Prostate gland (tissue), 2 donors: ENCODE data around the gene COP1. TPM values are rescaled to one million over a fixed set of nuclear protein-coding genes. Genes with fewer than 3 reads are reported as not detected.
"Not testable (repeated sequence)": the region's sequence is repeated elsewhere in the genome, so short reads cannot be mapped to it uniquely, and the experiment has no call there.

Source experiments
- DNase-seq: peaks from one replicate; pipeline ENCODE4 v3.0.0-alpha.2; 2019; ENCODE audit warnings: low spot score
- H3K27ac ChIP-seq, 2 donors: fragments of 200-600 bp; sonication (generic); 2 replicates each; pipeline ENCODE4 v1.5.1; 2017 to 2019
- H3K27me3 ChIP-seq: fragments of 200-600 bp; sonication (generic); replicated peaks from 2 replicates; pipeline ENCODE4 v1.5.1; 2019; ENCODE audit not compliant: insufficient read depth
- H3K36me3 ChIP-seq, 2 donors: fragments of 200-600 bp; sonication (generic); 1 replicate in 1 of 2; 2 replicates in 1 of 2; pipeline versions ENCODE4 v1.5.1 to v1.8.1; 2017 to 2019
- H3K4me1 ChIP-seq: fragments of 200-600 bp; sonication (generic); replicated peaks from 2 replicates; pipeline ENCODE4 v1.5.1; 2019
- H3K4me3 ChIP-seq, 2 donors: fragments of 200-600 bp; sonication (generic); 2 replicates each; pipeline ENCODE4 v1.5.1; 2017 to 2019
- H3K9me3 ChIP-seq: fragments of 200-600 bp; sonication (generic); 2 replicates; pipeline ENCODE4 v1.5.1; 2017
- POLR2A ChIP-seq: fragments of 450-650 bp; IDR thresholded peaks from one replicate; pipeline ENCODE4 v1.6.1; 2016; ENCODE audit warnings: antibody characterized with exemption, mild to moderate bottlenecking
- POLR2AphosphoS5 ChIP-seq: sonication (generic); formaldehyde crosslinking; IDR thresholded peaks from one replicate; pipeline ENCODE4 v1.6.1; 2017; ENCODE audit warnings: antibody characterized with exemption
- WGBS: methylation state at CpG from one replicate; pipeline ENCODE4 v1.1.5; 2018; 5-methylcytosine and 5-hydroxymethylcytosine counted together
- intact Hi-C: fragments of 100-400 bp; cut with DNase I; formaldehyde crosslinking; loops from one replicate; pipeline ENCODE4 v1.14.2; 2022
- total RNA-seq, 2 donors: library from RNA; depleted of rRNA; stranded (reverse); fragments of >200 nt; gene quantifications; one replicate each; pipeline ENCODE4 v1.1.0, GENCODE V29; 2016
- TF ChIP-seq, protein P1 (sequence below), 4 experiments: fragments of 200-600 bp in 2 of 4; fragments of 450-650 bp in 2 of 4; sonication (generic) in 2 of 4; IDR thresholded peaks; 1 replicate in 3 of 4; 2 replicates in 1 of 4; pipeline ENCODE4 v1.5.1; 2016 to 2019; ENCODE audit warnings: antibody characterized with exemption in 4 of 4, mild to moderate bottlenecking in 2 of 4, moderate library complexity in 2 of 4

The COP1 gene
- total RNA-seq, 2 donors from 2014 or later, result 53.3 to 60.4 TPM

DNA sequence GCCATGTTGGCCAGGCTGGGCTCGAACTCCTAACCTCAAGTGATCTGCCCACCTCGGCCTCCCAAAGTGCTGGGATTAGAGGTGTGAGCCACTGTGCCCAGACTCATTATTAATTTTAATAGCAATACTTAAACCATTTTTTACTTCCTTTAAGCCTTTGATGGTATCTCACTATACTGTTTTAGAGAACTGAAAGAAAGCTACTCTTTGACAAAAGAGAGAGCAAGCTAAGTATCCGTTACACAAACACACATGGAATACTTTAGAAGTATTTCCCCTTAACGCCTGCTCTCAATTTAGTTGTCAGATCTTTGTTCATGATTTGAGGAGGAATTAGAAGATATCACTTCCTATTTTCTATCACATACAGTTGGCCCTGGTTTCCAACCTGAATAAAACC lies 189.4 kb downstream of the COP1 start:
- H3K36me3 ChIP-seq, result no peaks in the 10 kb centered on the region
- no peaks in the 10 kb centered on the region for H3K9me3 ChIP-seq
- no peak for DNase-seq
- WGBS, result 94% methylated on average over 4 of the region's 4 CpGs
- H3K4me3 ChIP-seq, result no peak overlapping the region
- H3K4me1 ChIP-seq, result no peaks in the 10 kb centered on the region
- intact Hi-C loops, result no loop called here
- no peaks in the 10 kb centered on the region for H3K27me3 ChIP-seq
- no peak for TF ChIP-seq POLR2AphosphoS5
- TF ChIP-seq, protein P1, sequence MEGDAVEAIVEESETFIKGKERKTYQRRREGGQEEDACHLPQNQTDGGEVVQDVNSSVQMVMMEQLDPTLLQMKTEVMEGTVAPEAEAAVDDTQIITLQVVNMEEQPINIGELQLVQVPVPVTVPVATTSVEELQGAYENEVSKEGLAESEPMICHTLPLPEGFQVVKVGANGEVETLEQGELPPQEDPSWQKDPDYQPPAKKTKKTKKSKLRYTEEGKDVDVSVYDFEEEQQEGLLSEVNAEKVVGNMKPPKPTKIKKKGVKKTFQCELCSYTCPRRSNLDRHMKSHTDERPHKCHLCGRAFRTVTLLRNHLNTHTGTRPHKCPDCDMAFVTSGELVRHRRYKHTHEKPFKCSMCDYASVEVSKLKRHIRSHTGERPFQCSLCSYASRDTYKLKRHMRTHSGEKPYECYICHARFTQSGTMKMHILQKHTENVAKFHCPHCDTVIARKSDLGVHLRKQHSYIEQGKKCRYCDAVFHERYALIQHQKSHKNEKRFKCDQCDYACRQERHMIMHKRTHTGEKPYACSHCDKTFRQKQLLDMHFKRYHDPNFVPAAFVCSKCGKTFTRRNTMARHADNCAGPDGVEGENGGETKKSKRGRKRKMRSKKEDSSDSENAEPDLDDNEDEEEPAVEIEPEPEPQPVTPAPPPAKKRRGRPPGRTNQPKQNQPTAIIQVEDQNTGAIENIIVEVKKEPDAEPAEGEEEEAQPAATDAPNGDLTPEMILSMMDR (IDR thresholded peaks at IDR 0.05), result no peak
- no peak for TF ChIP-seq POLR2A
- H3K27ac ChIP-seq, result no peak overlapping the region

DNA sequence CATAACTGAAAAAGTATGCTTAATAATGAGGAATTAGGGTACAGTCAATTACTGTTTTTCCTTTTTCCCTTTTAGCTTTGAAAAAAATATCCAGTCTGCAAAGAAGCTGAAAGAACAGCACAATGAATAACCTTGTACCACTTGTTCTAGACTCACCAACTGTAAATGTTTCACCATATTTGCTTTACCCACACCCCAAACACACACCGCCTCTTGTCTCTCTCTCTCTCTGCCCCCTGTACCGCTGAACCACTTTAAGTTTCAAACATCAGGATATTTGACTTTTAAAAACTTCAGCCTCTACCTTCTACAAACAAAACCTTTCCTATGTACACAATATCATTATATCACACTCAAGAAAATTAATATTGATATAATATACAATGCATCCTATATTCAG lies 197.1 kb downstream of the COP1 start:
- Histone ChIP-seq H3K27me3 (no peaks in the 10 kb centered on the region), H3K9me3 (no peaks in the 10 kb centered on the region), H3K36me3 (no peaks in the 10 kb centered on the region), H3K4me3 (no peak overlapping the region), H3K27ac (no peak overlapping the region), H3K4me1 (no peaks in the 10 kb centered on the region)
- WGBS, result 66% methylated on average over 2 of the region's 2 CpGs
- no peak for TF ChIP-seq POLR2A
- TF ChIP-seq POLR2AphosphoS5, result no peak
- TF ChIP-seq, protein P1 (IDR thresholded peaks at IDR 0.05), result no peak
- intact Hi-C loops, result no loop called here
- DNase-seq, result no peak

DNA sequence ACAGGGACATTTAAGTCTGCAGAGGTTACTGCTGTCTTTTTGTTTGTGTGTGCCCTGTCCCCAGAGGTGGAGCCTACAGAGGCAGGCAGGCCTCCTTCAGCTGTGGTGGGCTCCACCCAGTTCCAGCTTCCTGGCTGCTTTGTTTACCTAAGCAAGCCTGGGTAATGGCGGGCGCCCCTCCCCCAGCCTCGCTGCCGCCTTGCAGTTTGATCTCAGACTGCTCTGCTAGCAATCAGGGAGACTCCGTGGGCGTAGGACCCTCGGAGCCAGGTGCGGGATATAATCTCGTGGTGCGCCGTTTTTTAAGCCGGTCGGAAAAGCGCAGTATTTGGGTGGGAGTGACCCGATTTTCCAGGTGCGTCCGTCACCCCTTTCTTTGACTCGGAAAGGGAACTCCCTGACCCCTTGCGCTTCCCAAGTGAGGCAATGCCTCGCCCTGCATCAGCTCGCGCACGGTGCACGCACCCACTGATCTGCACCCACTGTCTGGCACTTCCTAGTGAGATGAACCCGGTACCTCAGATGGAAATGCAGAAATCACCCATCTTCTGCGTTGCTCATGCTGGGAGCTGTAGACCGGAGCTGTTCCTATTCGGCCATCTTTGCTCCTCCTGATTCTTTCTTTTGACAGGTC lies 199.2 kb downstream of the COP1 start:
- WGBS, result 96% methylated on average over 28 of the region's 28 CpGs
- H3K27me3 ChIP-seq, H3K27ac ChIP-seq, H3K9me3 ChIP-seq, H3K4me3 ChIP-seq, H3K36me3 ChIP-seq, H3K4me1 ChIP-seq, DNase-seq, intact Hi-C loops: not testable (repeated sequence)

DNA sequence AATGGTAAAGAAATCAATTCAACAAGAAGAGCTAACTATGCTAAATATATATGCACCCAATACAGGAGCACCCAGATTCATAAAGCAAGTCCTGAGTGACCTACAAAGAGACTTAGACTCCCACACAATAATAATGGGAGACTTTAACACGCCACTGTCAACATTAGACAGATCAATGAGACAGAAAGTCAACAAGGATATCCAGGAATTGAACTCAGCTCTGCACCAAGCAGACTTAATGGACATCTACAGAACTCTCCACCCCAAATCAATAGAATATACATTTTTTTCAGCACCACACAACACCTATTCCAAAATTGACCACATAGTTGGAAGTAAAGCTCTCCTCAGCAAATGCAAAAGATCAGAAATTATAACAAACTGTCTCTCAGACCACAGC lies 212.4 kb downstream of the COP1 start:
- intact Hi-C loops, H3K4me1 ChIP-seq, H3K36me3 ChIP-seq, DNase-seq, H3K4me3 ChIP-seq, H3K27ac ChIP-seq, H3K27me3 ChIP-seq, H3K9me3 ChIP-seq: not testable (repeated sequence)
- WGBS, result 100% methylated on average over 1 of the region's 1 CpG

DNA sequence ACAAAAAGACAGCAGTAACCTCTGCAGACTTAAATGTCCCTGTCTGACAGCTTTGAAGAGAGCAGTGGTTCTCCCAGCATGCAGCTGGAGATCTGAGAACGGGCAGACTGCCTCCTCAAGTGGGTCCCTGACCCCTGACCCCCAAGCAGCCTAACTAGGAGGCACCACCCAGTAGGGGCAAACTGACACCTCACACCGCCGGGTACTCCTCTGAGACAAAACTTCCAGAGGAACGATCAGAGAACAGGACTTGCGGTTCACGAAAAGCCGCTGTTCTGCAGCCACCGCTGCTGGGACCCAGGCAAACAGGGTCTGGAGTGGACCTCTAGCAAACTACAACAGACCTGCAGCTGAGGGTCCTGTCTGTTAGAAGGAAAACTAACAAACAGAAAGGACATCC lies 214.3 kb downstream of the COP1 start:
- H3K36me3 ChIP-seq, H3K9me3 ChIP-seq, H3K27ac ChIP-seq, H3K27me3 ChIP-seq, intact Hi-C loops, H3K4me1 ChIP-seq, H3K4me3 ChIP-seq, DNase-seq: not testable (repeated sequence)
- 98% methylated on average over 8 of the region's 8 CpGs for WGBS

DNA sequence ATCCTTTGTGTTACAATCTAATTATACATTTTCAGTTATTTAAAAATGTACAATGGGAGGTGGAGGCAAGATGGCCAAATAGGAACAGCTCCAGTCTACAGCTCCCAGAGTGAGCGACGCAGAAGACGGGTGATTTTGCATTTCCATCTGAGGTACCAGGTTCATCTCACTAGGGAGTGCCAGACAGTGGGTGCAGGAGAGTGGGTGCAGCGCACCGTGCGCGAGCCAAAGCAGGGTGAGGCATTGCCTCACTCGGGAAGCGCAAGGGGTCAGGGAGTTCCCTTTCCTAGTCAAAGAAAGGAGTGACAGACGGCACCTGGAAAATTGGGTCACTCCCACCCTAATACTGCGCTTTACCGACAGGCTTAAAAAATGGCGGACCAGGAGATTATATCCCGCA lies 214.9 kb downstream of the COP1 start:
- H3K4me3 ChIP-seq, intact Hi-C loops, H3K9me3 ChIP-seq, H3K27ac ChIP-seq, H3K4me1 ChIP-seq, H3K36me3 ChIP-seq, DNase-seq, H3K27me3 ChIP-seq: not testable (repeated sequence)
- 90% methylated on average over 14 of the region's 14 CpGs for WGBS

DNA sequence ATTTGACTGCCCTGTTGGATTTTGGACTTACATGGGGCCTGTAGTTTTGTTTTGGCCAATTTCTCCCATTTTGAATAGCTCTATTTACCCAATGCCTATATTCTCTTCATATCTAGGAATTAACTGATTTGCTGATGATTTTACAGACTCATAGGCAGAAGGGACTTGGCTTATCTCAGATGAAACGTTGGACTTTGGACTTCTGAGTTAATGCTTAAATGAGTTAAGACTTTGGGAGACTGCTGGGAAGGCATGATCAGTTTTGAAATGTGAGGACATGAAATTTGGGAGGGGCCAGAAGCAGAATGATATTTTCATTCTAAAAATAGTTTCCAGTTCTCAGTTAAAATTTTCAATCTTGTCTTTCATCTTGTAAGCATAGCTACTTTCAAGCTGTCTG lies 222.3 kb downstream of the COP1 start:
- 79% methylated on average over 1 of the region's 1 CpG for WGBS
- Histone ChIP-seq H3K36me3 (no peaks in the 10 kb centered on the region), H3K4me3 (no peak overlapping the region), H3K4me1 (no peaks in the 10 kb centered on the region), H3K27ac (no peak overlapping the region), H3K9me3 (no peaks in the 10 kb centered on the region), H3K27me3 (no peaks in the 10 kb centered on the region)
- TF ChIP-seq POLR2A (no peak), POLR2AphosphoS5 (no peak)
- TF ChIP-seq, protein P1 (IDR thresholded peaks at IDR 0.05), result no peak
- no peak for DNase-seq
- intact Hi-C loops, result no loop called here
